ENCODE data around the gene SYT17.

Gene SYT17

GRCh38 chr16:19139436-19140091 is 28.5 kb upstream of the SYT17 start:
- ATAC-seq: no peak
- no peak for TF ChIP-seq ZNF70 (CRISPR knock-in tag; IDR thresholded peaks at IDR 0.05)
- no peak for TF ChIP-seq PPARA (CRISPR knock-in tag; IDR thresholded peaks at IDR 0.05; ENCODE audit: borderline replicate concordance)

GRCh38 chr16:19140396-19140795 is 27.6 kb upstream of the SYT17 start:
- no peak for ATAC-seq
- no peak for TF ChIP-seq RARB (CRISPR knock-in tag; IDR thresholded peaks at IDR 0.05)
- TF ChIP-seq TOX (CRISPR knock-in tag; IDR thresholded peaks at IDR 0.05; ENCODE audit: borderline replicate concordance): no peak
- no peak for TF ChIP-seq TCF4 (CRISPR knock-in tag; IDR thresholded peaks at IDR 0.05; ENCODE audit: borderline replicate concordance)
- TF ChIP-seq ZNF70 (CRISPR knock-in tag; IDR thresholded peaks at IDR 0.05): no peak
- TF ChIP-seq PPARA (CRISPR knock-in tag; IDR thresholded peaks at IDR 0.05; ENCODE audit: borderline replicate concordance): no peak
- no peak for TF ChIP-seq CSRNP3 (CRISPR knock-in tag; IDR thresholded peaks at IDR 0.05)
- no peak for TF ChIP-seq OSR1 (CRISPR knock-in tag; IDR thresholded peaks at IDR 0.05)
- no peak for TF ChIP-seq ZC3H10 (CRISPR knock-in tag; IDR thresholded peaks at IDR 0.05)
- no peak for TF ChIP-seq PATZ1 (CRISPR knock-in tag; IDR thresholded peaks at IDR 0.05; ENCODE audit: borderline replicate concordance)
- TF ChIP-seq CREB5 (CRISPR knock-in tag; IDR thresholded peaks at IDR 0.05; ENCODE audit: low read depth): no peak
- TF ChIP-seq ZFP3 (CRISPR knock-in tag; IDR thresholded peaks at IDR 0.05): no peak
- TF ChIP-seq GLIS3 (CRISPR knock-in tag; IDR thresholded peaks at IDR 0.05): no peak
- no peak for TF ChIP-seq ARNTL (CRISPR knock-in tag; IDR thresholded peaks at IDR 0.05; ENCODE audit: borderline replicate concordance, low read depth)
- TF ChIP-seq ISL1 (CRISPR knock-in tag; IDR thresholded peaks at IDR 0.05): no peak
- no peak for TF ChIP-seq ZNF565 (CRISPR knock-in tag; conservative IDR thresholded peaks at IDR 0.05; ENCODE audit: low read depth)
- no peak for TF ChIP-seq ZNF8 (CRISPR knock-in tag; IDR thresholded peaks at IDR 0.05)

- no peak for TF ChIP-seq ZC3H10 (CRISPR knock-in tag; IDR thresholded peaks at IDR 0.05)
- TF ChIP-seq ISL1 (CRISPR knock-in tag; IDR thresholded peaks at IDR 0.05): peak; percentile 84
- no peak for TF ChIP-seq ZNF565 (CRISPR knock-in tag; conservative IDR thresholded peaks at IDR 0.05; ENCODE audit: low read depth)
- no peak for TF ChIP-seq ZNF8 (CRISPR knock-in tag; IDR thresholded peaks at IDR 0.05)
- no peak for TF ChIP-seq TCF4 (CRISPR knock-in tag; IDR thresholded peaks at IDR 0.05; ENCODE audit: borderline replicate concordance)
Measured at GRCh38 chr16:19142939-19143598, 25.0 kb upstream of the SYT17 start.

GRCh38 chr16:19143599-19143956 is 24.5 kb upstream of the SYT17 start:
- ATAC-seq: no peak
- TF ChIP-seq RARB (CRISPR knock-in tag; IDR thresholded peaks at IDR 0.05): no peak
- TF ChIP-seq CREB5 (CRISPR knock-in tag; IDR thresholded peaks at IDR 0.05; ENCODE audit: low read depth): no peak
- TF ChIP-seq TCF4 (CRISPR knock-in tag; IDR thresholded peaks at IDR 0.05; ENCODE audit: borderline replicate concordance): no peak
- TF ChIP-seq ZNF70 (CRISPR knock-in tag; IDR thresholded peaks at IDR 0.05): no peak
- TF ChIP-seq PPARA (CRISPR knock-in tag; IDR thresholded peaks at IDR 0.05; ENCODE audit: borderline replicate concordance): no peak
- TF ChIP-seq CSRNP3 (CRISPR knock-in tag; IDR thresholded peaks at IDR 0.05): no peak
- no peak for TF ChIP-seq SNAI2 (CRISPR knock-in tag; IDR thresholded peaks at IDR 0.05)
- TF ChIP-seq ZFP3 (CRISPR knock-in tag; IDR thresholded peaks at IDR 0.05): no peak
- TF ChIP-seq BACH2 (CRISPR knock-in tag; IDR thresholded peaks at IDR 0.05; ENCODE audit: borderline replicate concordance): no peak
- TF ChIP-seq ESRRG (CRISPR knock-in tag; IDR thresholded peaks at IDR 0.05): no peak
- TF ChIP-seq CSDC2 (CRISPR knock-in tag; IDR thresholded peaks at IDR 0.05): no peak
- TF ChIP-seq ISL1 (CRISPR knock-in tag; IDR thresholded peaks at IDR 0.05): no peak
- TF ChIP-seq ZFP30 (CRISPR knock-in tag; IDR thresholded peaks at IDR 0.05): no peak
- TF ChIP-seq OSR1 (CRISPR knock-in tag; IDR thresholded peaks at IDR 0.05): no peak
- no peak for TF ChIP-seq TSHZ2 (CRISPR knock-in tag; IDR thresholded peaks at IDR 0.05)
- no peak for TF ChIP-seq TOX (CRISPR knock-in tag; IDR thresholded peaks at IDR 0.05; ENCODE audit: borderline replicate concordance)
- no peak for TF ChIP-seq GLIS3 (CRISPR knock-in tag; IDR thresholded peaks at IDR 0.05)

More at GRCh38 chr16:19142939-19143598, 25.0 kb upstream of the SYT17 start:
- peak; percentile 78 for ATAC-seq
